HG03439 (cell line): Measurements from ENCODE around the gene CCND2.

ENCODE experiments used
- ATAC-seq: cut with Tn5 transposase; IDR thresholded peaks from one replicate; pipeline ENCODE4 v1.9.1; 2021; ENCODE audit warnings: mild to moderate bottlenecking, moderate library complexity; ENCODE audit not compliant: unreplicated experiment

Gene CCND2

DNA sequence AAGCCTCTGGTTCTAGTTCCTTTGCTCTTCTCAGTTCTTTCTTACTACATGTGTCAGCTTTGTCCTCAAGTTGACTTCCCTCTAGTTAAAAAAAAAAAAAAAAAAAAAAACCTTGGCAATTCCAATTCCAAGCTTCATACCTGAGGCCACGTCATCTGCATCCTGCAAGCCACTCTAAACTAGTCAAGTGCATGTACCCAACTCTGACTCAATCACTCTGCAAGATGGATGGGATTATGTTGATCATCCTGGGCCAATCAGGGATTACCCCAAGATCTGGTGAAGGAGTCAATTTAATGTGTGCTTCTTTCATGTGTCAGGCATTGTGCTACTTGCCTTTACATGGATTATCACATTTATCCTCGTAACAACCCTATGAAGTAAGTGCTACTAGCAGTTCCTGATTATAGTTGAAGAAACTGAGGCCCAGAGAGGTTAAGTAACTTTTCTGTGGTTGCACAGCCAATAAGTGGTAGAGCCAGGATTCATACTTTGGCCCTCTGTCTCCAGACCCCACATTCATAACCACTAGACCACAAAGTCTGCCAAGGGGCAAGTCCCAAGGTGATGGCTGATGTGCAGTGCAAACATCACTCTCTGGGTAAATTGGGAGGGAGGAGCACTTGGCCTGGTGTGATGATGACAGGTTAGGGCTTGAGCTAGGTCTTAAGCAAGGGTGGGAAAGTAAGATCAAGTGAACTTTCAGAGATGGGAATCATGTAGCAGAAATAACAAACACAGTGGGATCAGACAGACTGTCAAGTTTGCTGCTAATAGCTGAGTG, 17.3 kb upstream of the CCND2 start:
- no peak for ATAC-seq

DNA sequence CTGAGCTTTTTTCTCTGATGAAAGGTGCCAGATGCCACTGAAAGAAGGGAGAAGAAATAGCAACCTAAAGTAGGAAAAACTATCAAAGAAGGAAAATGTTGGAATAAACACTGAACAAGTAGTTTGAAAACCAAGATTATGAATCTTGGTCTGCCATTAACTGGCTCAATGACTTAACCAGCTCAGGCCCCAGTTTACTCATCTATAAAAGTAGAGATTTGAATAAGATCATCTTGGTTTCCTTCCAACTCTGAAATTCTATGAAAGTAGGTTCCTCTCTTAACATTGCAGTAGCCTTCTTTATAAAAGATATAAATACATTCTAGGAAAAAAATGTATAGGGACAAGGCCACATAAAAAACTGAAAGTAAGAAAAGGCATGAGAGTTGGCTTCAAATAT, 16.1 kb upstream of the CCND2 start:
- no peak for ATAC-seq

- ATAC-seq: no peak
Observed at GRCh38 chr12:4259099-4259498, 14.5 kb upstream of the CCND2 start.

DNA sequence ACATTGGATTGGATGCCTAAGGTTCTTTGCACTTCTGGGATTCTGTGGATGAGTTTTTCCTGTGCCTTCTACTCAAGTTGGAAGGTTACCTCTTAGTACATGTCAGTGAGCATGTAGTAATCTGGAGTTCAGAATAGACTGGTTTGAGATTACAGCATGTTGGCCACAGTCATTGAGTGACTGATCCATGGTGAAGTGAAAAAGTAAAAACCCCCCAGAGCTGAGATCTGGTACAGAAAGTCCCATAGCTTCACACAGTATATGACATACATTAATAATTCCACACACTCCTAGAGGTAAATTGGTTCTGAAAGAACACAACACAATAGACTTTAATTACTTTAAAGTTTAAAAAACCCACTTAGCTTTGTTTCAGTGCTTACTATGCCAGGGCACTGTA, 11.9 kb upstream of the CCND2 start:
- ATAC-seq: no peak

- ATAC-seq: no peak
Observed at GRCh38 chr12:4265280-4265679, 8.3 kb upstream of the CCND2 start.

- no peak for ATAC-seq
Observed at GRCh38 chr12:4266990-4267389, 6.6 kb upstream of the CCND2 start.

DNA sequence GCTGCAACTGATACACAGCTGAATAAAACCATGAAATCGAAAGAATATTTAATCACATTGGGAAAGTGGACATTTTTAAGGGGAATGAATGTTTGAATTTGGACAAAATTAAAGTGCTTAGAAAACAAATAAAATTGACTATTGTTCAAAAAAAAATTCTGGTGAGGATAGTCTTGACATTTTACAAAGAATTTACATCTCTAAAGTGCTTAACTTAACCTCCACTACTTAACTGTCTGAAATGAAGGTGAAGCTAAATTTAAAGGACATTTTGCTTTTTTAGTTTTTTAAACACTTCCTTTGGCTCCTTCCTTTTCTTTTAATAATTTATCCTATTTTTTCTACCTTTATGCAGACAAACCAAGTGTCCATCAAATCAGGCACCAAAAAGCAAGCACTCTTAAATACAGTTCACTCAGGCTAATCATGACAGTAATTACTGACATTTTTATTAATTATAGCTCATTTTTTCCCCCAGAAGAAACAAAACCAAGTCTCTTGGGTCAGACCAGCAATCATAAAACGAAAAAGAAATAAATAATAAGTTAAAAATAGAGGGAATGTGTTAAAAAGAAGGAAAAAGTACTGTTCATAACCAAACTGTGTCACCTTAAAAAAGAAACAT, 5.7 kb upstream of the CCND2 start:
- ATAC-seq: no peak

- no peak for ATAC-seq
Observed at GRCh38 chr12:4268329-4269181, 5.0 kb upstream of the CCND2 start.

DNA sequence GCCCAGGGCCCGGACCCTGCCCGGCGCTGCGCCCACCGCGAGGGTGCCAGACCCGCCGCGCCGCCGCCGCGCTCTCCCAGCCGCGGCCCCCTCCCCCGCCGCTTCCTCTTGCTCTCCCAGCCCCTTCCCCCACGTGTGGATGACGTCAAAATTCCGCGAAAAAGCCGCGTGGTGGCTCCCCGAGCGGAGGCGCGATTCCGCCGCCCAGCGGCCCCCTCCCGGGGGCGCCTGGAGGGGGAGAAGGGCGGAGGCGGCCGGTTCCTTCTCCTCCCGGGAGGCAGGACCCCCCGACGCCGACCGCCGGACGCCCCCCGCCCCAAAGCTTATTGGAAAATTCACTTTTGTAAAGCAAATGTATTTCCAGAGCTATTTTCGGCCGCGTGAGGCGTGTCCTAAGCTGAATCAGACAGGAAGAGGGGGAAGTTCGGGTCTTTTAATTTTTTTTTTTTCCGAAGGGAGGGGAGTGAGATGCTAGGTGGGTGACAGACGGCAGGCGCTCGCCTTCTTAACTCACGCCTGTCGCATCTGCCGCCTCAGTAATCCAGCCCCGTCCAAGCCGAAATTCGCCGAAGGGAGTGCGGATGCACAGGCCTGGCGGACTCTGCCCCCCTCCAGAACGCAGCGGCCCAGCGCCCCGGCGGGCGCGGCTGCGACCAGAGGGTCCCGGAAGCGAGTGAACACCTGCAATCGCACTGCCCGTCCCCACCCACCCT, 4.1 kb upstream of the CCND2 start:
- no peak for ATAC-seq

- ATAC-seq: no peak
Observed at GRCh38 chr12:4270016-4270830, 3.3 kb upstream of the CCND2 start.

DNA sequence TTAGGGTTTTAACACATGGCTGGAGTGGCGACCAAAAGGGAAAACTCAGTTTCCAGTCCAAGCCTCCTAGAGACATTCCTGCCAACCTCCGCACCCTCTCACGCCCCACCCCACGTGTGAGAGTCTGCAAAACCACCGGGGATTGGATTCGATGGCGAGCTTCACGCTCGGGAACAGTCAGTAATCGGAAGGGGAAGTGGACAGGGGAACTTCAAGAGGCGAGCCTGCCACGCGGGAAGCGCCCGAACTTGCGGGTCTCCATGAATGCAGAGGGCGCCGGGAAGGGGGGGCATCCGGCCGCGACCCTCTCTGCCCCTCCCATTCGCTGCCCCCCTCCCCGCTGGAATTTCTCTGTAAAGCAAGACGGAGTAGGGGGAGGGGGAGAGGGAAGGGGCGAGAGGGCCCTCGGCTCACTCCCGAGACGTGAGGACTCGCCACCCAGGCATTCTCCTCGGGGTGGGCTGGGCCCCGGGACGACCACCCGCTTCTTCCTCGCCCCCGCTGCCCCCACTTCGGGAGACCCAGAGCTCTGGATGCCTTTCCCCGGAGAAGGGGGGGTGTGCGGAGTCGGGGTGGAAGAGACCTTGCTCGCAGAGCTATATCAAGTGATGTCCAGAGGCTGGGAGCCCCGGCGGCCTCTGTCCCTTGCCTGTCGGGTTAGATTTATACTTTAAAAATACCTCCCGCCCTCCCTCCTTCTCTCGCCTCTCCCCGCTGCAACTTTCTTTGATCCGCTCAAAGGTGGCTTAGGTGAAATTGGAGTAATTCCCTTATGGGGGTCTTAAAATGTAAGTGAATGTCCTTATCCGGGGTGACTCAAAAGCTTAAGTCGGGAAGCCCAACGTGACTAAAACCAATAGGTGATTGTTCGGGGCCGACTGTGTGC, 2.5 kb upstream of the CCND2 start:
- ATAC-seq: no peak

DNA sequence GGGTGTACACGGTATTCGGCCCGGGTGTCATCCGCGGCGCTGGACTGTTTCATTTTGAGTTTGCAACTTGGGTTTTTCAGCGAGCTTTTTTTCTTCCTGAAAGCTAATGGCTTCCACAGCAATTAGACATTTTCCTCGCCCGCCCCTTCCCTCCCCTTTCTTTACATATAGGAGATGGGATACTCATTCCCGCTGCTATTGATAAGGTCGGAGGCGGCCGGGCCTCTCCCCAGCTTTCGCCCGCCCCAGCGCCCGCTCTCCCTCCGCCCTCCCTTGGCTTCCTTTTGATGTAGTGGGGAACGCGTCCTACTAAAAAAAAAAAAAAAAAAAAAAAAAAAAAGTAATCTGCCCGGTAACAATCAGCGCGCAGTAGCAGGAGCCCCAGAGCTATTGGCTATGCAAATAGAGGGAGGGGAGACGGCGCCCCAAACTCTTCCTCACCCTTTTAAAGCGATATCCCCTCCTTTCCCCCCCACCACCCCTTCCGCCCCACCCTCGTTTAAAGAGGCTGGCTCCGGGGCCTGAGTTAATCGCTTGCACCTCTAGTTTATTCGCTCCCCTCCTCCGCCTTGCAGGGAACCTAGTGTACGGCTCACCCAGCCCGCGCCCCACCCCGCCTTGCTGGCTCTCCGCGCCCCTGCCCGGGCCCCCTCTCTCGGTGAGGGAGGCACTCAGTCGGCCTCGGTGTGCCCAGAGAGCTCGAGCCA, 1.7 kb upstream of the CCND2 start:
- peak; percentile 37 for ATAC-seq

- peak; percentile 5 for ATAC-seq
Observed at GRCh38 chr12:4272424-4273272, 914 bp upstream of the CCND2 start.

DNA sequence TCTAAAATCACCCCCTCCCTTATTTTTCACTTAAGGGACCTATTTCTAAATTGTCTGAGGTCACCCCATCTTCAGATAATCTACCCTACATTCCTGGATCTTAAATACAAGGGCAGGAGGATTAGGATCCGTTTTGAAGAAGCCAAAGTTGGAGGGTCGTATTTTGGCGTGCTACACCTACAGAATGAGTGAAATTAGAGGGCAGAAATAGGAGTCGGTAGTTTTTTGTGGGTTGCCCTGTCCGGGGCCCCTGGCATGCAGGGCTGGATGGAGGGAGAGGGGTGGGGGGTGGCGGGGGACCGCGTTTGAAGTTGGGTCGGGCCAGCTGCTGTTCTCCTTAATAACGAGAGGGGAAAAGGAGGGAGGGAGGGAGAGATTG, 300 bp upstream of the CCND2 start:
- no peak for ATAC-seq

DNA sequence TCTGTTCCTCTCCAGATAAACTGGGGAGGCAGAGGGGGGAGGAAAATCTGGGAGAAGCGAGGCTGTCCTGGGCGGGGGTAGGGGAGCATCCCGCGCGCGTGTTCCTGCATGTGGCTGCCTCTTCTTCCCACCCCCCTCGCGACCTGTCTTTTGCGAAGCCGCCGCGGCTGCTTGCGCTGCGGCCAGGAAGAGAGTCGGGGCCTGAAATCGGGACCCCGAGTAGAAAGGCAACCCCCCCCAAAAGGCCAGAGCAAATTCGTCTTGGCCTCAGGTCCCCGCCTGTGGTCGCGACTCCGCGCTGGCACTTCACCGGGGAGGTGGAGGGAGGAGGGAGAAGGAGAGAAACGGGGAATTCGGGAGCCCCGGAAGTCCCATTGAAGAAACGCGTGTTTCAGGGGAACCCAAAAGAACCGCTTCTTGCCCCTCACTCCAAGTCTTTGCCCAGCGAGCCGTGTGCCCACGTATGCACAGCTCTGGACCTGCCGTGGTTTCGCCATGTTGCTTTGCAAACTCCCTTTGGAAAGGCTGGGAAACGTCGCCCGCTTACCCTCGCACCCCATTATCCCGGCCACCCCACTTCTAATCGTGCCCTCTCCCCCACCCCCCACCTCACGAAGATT, 944 bp downstream of the CCND2 start:
- ATAC-seq: no peak

DNA sequence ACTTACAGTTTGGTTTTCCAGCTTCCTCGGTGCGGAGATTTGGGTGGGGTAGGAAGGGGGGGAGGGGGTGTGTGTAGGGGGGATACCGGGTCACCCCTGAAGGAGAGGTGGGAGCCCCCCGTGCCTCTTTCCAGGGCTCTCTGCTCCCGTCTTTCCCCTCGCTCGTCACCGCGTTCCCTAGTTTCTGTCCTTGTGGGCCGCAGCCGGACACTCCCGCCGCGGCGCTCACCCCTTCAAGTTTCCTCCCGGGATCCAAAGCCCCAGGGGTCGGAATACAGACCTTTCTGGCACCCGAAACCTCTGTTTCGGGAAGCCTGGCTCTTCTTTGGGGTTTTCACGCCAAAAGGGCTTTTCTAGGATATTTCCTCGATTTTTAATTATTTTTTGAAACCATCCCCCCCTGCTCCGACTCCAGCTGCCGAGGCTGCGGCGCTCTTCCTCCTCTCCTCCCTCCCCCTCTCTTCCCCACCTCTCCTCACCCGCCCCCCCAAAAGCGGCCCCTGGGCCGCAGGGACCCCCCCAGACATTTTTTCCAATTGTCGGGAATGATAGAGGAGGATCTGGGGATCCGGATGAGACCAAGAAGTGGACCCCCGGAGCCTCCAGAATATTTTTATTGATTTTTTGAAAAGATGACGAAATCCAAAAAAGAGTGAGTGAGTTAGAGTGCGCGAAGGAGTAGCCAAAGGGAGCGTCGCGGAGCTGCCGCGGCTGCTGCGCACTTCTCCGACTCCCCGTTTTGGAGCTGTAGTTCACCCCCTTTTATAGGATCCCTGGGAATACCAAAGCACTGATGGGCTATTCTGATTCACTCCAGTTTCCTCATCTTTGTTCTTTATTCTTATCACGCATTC, 1.7 kb downstream of the CCND2 start:
- ATAC-seq: no peak
